Breast epithelium (tissue), 4 donors: ENCODE measurements around the gene SMAD1. TPM values are rescaled to one million over a fixed set of nuclear protein-coding genes. Genes with fewer than 3 reads are reported as not detected.

ENCODE experiments used
- DNase-seq, 2 donors: peaks; one replicate each; pipeline ENCODE4 v3.0.0-alpha.2; 2019; ENCODE audit warnings: low spot score in 2 of 2
- H3K27ac ChIP-seq, 2 donors: fragments of 200-600 bp; sonication (generic) in 1 of 2; one replicate each; pipeline ENCODE4 v1.5.1; 2016 to 2019; ENCODE audit warnings: mild to moderate bottlenecking in 1 of 2
- H3K27me3 ChIP-seq, 2 donors: fragments of 200-600 bp; sonication (generic) in 1 of 2; one replicate each; pipeline versions ENCODE4 v1.5.1 to v1.6.0; 2017 to 2019; ENCODE audit warnings: control low read depth in 1 of 2, mild to moderate bottlenecking in 1 of 2
- H3K36me3 ChIP-seq: fragments of 200-600 bp; one replicate; pipeline ENCODE4 v1.5.1; 2019
- H3K4me1 ChIP-seq, 2 donors: fragments of 200-600 bp; sonication (generic); one replicate each; pipeline ENCODE4 v1.5.1; 2016 to 2019; ENCODE audit warnings: control low read depth in 1 of 2
- H3K4me3 ChIP-seq, 3 donors: fragments of 200-600 bp; sonication (generic); 1 replicate in 2 of 3; 2 replicates in 1 of 3; pipeline ENCODE4 v1.5.1; 2016 to 2019; ENCODE audit warnings: mild to moderate bottlenecking in 3 of 3, moderate library complexity in 2 of 3
- H3K9me3 ChIP-seq, 2 donors: fragments of 200-600 bp; sonication (generic) in 1 of 2; one replicate each; pipeline ENCODE4 v1.5.1; 2016 to 2019; ENCODE audit warnings: control low read depth in 1 of 2
- CTCF ChIP-seq, 3 donors: fragments of 450-650 bp; IDR thresholded peaks; one replicate each; pipeline ENCODE4 v1.5.1; 2016 to 2017; ENCODE audit warnings: antibody characterized with exemption in 3 of 3, mild to moderate bottlenecking in 3 of 3, moderate library complexity in 3 of 3
- POLR2A ChIP-seq: fragments of 450-650 bp; IDR thresholded peaks from one replicate; pipeline ENCODE4 v1.6.1; 2016; ENCODE audit warnings: antibody characterized with exemption, mild to moderate bottlenecking, moderate library complexity
- POLR2AphosphoS5 ChIP-seq, 3 donors: sonication (generic); formaldehyde crosslinking; IDR thresholded peaks; one replicate each; pipeline ENCODE4 v1.6.1; 2017; ENCODE audit warnings: antibody characterized with exemption in 3 of 3
- intact Hi-C: fragments of 100-400 bp; cut with DNase I; formaldehyde crosslinking; loops from one replicate; pipeline ENCODE4 v1.15.1; 2023; ENCODE audit warnings: low total_unique reads
- total RNA-seq, 3 donors: library from RNA; depleted of rRNA; stranded (reverse); fragments of >200 nt; gene quantifications; one replicate each; pipeline ENCODE4 v1.1.0, GENCODE V29; 2016

The SMAD1 gene
- total RNA-seq, 3 donors from 2014 or later: 19.5 to 62.8 (median 43.6) TPM

GRCh38 chr4:145541346-145541745 is 59.7 kb downstream of the SMAD1 start:
- no peaks in the 10 kb centered on the region for H3K36me3 ChIP-seq
- no peaks in the 10 kb centered on the region for H3K9me3 ChIP-seq
- H3K27me3 ChIP-seq: no peaks in the 10 kb centered on the region
- no peak for DNase-seq
- H3K4me1 ChIP-seq: peaks cover 0 to 3% of the 10 kb centered on the region in 2 donors
- no peak overlapping the region for H3K4me3 ChIP-seq
- intact Hi-C loops: no loop called here
- peak overlapping the region; percentile 24 to 27 for H3K27ac ChIP-seq
- no peak for TF ChIP-seq POLR2AphosphoS5 (IDR thresholded peaks at IDR 0.05)
- TF ChIP-seq CTCF (IDR thresholded peaks at IDR 0.05): no peak
- no peak for TF ChIP-seq POLR2A

- H3K9me3 ChIP-seq: no peaks in the 10 kb centered on the region
- H3K36me3 ChIP-seq: no peaks in the 10 kb centered on the region
- H3K27ac ChIP-seq: peak overlapping the region; percentile 69 to 74
- H3K4me1 ChIP-seq: peaks cover 0 to 3% of the 10 kb centered on the region in 2 donors
- DNase-seq: no peak
- no peak overlapping the region for H3K4me3 ChIP-seq
- intact Hi-C loops: no loop called here
- TF ChIP-seq POLR2A (no peak), POLR2AphosphoS5 (IDR thresholded peaks at IDR 0.05) (no peak), CTCF (IDR thresholded peaks at IDR 0.05) (no peak)
- H3K27me3 ChIP-seq: no peaks in the 10 kb centered on the region
These were observed 63.4 kb downstream of the SMAD1 start for GRCh38 chr4:145545031-145545430.

- H3K4me1 ChIP-seq: peaks cover 0 to 3% of the 10 kb centered on the region in 2 donors
- TF ChIP-seq POLR2AphosphoS5 (IDR thresholded peaks at IDR 0.05): peak in 1 of 3 donors; percentile 53
- TF ChIP-seq POLR2A: no peak
- intact Hi-C loops: no loop called here
- no peak for DNase-seq
- H3K36me3 ChIP-seq: no peaks in the 10 kb centered on the region
- peak overlapping the region in 1 of 3 donors; percentile 9 for H3K4me3 ChIP-seq
- no peaks in the 10 kb centered on the region for H3K9me3 ChIP-seq
- H3K27me3 ChIP-seq: no peaks in the 10 kb centered on the region
- peak overlapping the region; percentile 69 to 74 for H3K27ac ChIP-seq
These were observed 64.0 kb downstream of the SMAD1 start for GRCh38 chr4:145545538-145546174.

- Histone ChIP-seq H3K27ac (peak overlapping the region; percentile 69 to 74), H3K27me3 (no peaks in the 10 kb centered on the region), H3K36me3 (no peaks in the 10 kb centered on the region), H3K9me3 (no peaks in the 10 kb centered on the region), H3K4me3 (peak overlapping the region in 1 of 3 donors; percentile 9), H3K4me1 (no peaks in the 10 kb centered on the region)
- TF ChIP-seq POLR2A: no peak
- no peak for TF ChIP-seq CTCF (IDR thresholded peaks at IDR 0.05)
- no peak for TF ChIP-seq POLR2AphosphoS5 (IDR thresholded peaks at IDR 0.05)
- intact Hi-C loops: no loop called here
- DNase-seq: peak in 1 of 2 donors; percentile 33
These were observed 64.7 kb downstream of the SMAD1 start for GRCh38 chr4:145546175-145546915.

GRCh38 chr4:145551660-145552059 is 70.0 kb downstream of the SMAD1 start:
- no peaks in the 10 kb centered on the region for H3K9me3 ChIP-seq
- no peak for TF ChIP-seq POLR2A
- TF ChIP-seq POLR2AphosphoS5 (IDR thresholded peaks at IDR 0.05): no peak
- no peak for TF ChIP-seq CTCF (IDR thresholded peaks at IDR 0.05)
- no peak overlapping the region for H3K27ac ChIP-seq
- no peaks in the 10 kb centered on the region for H3K36me3 ChIP-seq
- intact Hi-C loops: no loop called here
- H3K27me3 ChIP-seq: no peaks in the 10 kb centered on the region
- H3K4me1 ChIP-seq: no peaks in the 10 kb centered on the region
- DNase-seq: no peak
- no peak overlapping the region for H3K4me3 ChIP-seq
